DMS114 treated with DMSO at 0.1 percent for 48 hours (cell line): Measurements from ENCODE around the gene RALBP1.
A peak's percentile ranks its signal among the peaks of the same experiment; 100 is the strongest.
"Not testable (repeated sequence)": the region's sequence is repeated elsewhere in the genome, so short reads cannot be mapped to it uniquely, and the experiment has no call there.

Experiments used
- DNase-seq: peaks from one replicate; lab custom pipeline; 2025; ENCODE audit not compliant: unreplicated experiment; lab: John Stamatoyannopoulos, UW

The RALBP1 gene

GRCh38 chr18:9454061-9454703 lies 21.1 kb upstream of the RALBP1 start:
- no peak for DNase-seq

GRCh38 chr18:9455718-9456511 lies 19.4 kb upstream of the RALBP1 start:
- DNase-seq, result no peak

- no peak for DNase-seq
Measured at GRCh38 chr18:9466127-9466526, 9.2 kb upstream of the RALBP1 start.

DNA sequence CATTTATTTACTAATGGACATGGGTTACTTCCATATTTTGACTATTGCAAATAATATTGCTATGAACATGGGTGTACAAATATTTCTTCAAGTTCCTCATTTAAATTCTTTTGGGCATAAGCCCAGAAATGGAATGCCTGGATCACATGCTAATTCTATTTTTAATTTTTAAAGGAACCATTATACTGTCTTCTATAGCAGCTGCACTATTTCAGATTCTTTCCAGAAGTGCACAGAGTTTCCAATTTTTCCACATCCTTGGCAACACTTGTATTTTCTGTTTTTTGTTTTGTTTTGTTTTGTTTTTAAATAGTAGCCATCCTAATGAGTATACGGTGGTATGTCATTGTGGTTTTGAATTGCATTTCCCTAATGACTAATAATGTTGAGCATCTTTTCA lies 8.5 kb upstream of the RALBP1 start:
- no peak for DNase-seq

- DNase-seq, result no peak
Measured at GRCh38 chr18:9468998-9469397, 6.3 kb upstream of the RALBP1 start.

GRCh38 chr18:9469685-9470084 lies 5.6 kb upstream of the RALBP1 start:
- no peak for DNase-seq

- peak; percentile 78 for DNase-seq
Measured at GRCh38 chr18:9474108-9474982, 968 bp upstream of the RALBP1 start.

- DNase-seq, result no peak
Measured at GRCh38 chr18:9475643-9476591, 604 bp downstream of the RALBP1 start.

DNA sequence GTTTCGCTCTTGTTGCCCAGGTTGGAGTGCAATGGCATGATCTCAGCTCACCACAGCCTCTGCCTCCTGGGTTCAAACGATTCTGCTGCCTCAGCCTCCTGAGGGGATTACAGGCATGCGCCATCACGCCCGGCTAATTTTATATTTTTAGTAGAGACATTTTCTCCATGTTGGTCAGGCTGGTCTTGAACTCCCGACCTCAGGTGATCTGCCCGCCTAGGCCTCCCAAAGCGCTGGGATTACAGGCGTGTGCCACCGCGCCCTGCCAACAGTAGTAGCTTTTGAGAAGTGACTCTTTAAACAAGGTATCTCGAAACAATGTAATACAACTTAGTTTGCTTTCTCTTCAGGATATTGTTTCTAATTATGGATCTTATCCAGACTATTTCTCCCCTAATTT lies 1.6 kb downstream of the RALBP1 start:
- not testable (repeated sequence) for DNase-seq

DNA sequence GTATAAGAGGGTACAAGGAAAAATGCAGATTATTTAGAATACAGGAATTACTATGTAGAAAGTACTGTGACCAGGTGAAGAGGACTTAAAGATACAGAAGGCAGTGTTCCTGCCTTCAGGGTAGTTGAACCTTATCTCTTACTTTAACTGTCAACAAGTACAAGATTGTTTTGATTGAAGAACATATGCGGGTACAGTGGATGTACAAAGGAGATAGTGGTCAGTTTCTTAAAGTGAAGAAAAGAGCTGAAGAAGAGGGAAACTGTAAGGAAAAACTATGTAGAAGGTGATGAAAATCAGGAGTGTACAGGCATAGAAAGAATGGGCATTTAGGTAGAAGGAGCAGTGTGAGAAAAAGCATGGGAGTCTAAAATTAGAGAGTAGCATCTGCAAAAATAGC lies 2.2 kb downstream of the RALBP1 start:
- no peak for DNase-seq

GRCh38 chr18:9478545-9478944 lies 3.2 kb downstream of the RALBP1 start:
- no peak for DNase-seq

GRCh38 chr18:9482790-9483189 lies 7.5 kb downstream of the RALBP1 start:
- DNase-seq, result no peak

DNA sequence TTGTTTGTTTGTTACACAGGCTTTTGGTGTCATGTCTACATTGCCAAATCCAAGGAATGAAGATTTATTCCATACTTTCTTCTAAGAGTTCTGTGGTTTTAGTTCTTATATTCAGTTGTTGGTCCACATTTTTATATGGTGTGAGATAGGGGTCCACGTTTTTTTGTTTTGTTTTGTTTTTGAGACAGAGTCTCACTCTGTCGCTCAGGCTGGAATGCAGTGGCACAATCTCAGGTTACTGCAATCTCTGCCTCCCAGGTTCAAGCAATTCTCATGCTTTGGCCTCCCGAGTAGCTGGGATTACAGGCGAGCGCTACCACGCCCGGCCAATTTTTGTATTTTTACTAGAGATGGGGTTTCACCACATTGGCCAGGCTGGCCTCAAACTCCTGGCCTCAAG lies 8.2 kb downstream of the RALBP1 start:
- no peak for DNase-seq

DNA sequence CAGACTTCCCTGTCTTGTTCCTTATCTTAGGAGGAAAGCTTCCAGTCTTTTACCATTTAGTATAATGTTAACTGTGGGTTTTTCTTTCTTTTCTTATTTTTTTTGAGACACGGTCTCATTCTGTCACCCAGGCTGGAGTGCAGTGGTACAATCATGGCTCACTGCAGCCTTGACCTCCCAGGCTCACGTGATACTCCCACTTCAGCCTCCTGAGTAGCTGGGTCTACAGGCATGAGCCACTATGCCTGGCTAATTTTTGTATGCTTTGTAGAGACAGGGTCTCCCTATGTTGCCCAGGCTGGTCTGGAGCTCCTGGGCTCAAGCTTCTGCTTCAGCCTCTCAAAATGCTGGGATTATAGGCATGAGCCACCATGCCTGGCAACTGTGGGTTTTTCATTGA lies 9.5 kb downstream of the RALBP1 start:
- DNase-seq, result not testable (repeated sequence)

- DNase-seq, result no peak
Measured at GRCh38 chr18:9488538-9488937, 13.2 kb downstream of the RALBP1 start.

GRCh38 chr18:9494778-9495331 lies 19.5 kb downstream of the RALBP1 start:
- DNase-seq, result no peak

GRCh38 chr18:9495465-9495864 lies 20.2 kb downstream of the RALBP1 start:
- no peak for DNase-seq

DNA sequence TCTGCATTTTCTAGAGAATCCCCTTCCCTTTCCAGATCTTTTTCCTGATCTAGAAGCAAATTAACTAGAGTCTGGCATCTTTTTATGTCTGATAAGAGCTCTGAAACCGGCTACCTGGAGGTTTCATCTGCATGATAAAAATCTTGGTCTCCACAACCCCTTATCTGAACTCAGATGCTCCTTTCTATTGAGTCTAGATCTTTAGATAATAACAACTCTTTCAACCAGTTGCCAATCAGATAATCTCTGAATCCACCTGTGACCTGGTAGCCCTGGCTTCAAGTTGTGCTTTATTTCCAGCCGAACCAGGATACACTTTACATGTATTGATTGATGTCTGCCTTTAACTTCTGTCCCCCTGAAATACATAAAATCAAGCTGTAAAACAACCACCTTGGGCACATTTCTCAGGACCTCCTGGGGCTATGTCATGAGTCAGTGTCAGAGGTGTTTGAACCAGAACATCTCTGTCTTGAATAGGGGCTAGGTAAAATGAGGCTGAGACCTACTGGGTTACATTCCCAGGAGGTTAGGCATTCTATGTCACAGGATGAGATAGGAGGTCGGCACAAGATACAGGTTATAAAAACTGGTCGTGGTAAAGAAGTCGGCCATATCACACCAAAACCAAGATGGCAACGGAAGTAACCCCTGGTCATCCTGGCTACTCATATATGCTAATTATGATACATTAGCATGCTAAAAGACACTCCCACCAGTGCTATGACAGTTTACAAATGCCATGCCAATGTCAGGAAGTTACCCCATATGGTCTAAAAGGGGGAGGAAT lies 20.8 kb downstream of the RALBP1 start:
- no peak for DNase-seq

DNA sequence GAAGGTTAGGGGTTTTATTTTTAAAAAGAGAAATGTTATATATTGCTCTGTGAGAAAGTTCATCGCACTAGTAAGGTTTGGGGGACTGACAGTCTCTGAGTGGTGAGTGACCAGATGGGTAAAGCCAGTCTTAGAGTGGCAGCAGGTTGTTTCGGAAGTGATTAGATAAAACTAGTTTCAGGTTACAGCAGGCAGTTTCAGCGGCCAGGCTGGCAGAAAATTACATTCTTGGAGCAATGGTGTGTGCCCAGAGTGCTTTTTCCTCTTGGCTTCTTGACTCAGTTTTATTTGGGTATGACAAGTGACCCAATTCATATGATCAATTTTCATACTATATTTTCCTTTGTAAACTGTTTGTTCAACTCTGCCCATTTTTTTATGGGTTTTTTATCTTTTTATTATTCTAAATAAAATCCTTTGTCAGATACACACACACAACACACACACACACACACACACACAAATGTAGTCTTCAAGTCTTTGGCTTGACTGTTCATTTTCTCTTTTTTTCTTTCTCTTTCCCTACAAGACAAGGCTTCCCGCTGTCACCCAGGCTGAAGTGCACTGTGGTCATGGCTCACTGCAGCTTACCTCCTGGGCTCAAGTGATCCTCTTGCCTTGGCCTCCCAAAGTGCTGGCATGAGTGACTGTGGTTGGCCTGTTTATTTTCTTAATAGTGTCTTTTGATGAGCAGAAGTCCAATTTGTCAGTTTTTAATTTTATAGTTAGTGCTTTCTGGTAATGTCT lies 30.9 kb downstream of the RALBP1 start:
- no peak for DNase-seq
